Tibial nerve (tissue), 4 donors: ENCODE measurements around the gene PTPRG. TPM values are rescaled to one million over a fixed set of nuclear protein-coding genes. Genes with fewer than 3 reads are reported as not detected.

Source experiments
- DNase-seq, 2 donors: peaks; one replicate each; pipeline ENCODE4 v3.0.0-alpha.2; 2019; ENCODE audit warnings: low spot score in 2 of 2
- H3K27ac ChIP-seq, 4 donors: fragments of 200-600 bp; sonication (generic) in 3 of 4; one replicate each; pipeline ENCODE4 v1.5.1; 2017 to 2019; ENCODE audit warnings: mild to moderate bottlenecking in 1 of 4
- H3K27me3 ChIP-seq, 2 donors: fragments of 200-600 bp; sonication (generic) in 1 of 2; one replicate each; pipeline versions ENCODE4 v1.5.1 to v1.6.0; 2017 to 2019
- H3K36me3 ChIP-seq, 3 donors: fragments of 200-600 bp; sonication (generic); one replicate each; pipeline ENCODE4 v1.5.1; 2018 to 2019
- H3K4me1 ChIP-seq, 4 donors: fragments of 200-600 bp; sonication (generic) in 3 of 4; one replicate each; pipeline ENCODE4 v1.5.1; 2017 to 2019
- H3K4me3 ChIP-seq, 4 donors: fragments of 200-600 bp; sonication (generic) in 3 of 4; one replicate each; pipeline ENCODE4 v1.5.1; 2017 to 2019; ENCODE audit warnings: mild to moderate bottlenecking in 1 of 4, moderate library complexity in 1 of 4
- H3K9me3 ChIP-seq, 4 donors: fragments of 200-600 bp; sonication (generic) in 3 of 4; one replicate each; pipeline ENCODE4 v1.5.1; 2017 to 2019
- EP300 ChIP-seq, 2 donors: sonication (generic); formaldehyde crosslinking; IDR thresholded peaks; one replicate each; pipeline ENCODE4 v1.6.1; 2017; ENCODE audit warnings: antibody characterized with exemption in 2 of 2, mild to moderate bottlenecking in 1 of 2
- POLR2A ChIP-seq, 2 donors: fragments of 450-650 bp; IDR thresholded peaks; one replicate each; pipeline ENCODE4 v1.6.1; 2017; ENCODE audit warnings: antibody characterized with exemption in 2 of 2, mild to moderate bottlenecking in 2 of 2, moderate library complexity in 2 of 2
- WGBS, 2 donors: methylation state at CpG; one replicate each; pipeline ENCODE4 v1.1.5; 2018; 5-methylcytosine and 5-hydroxymethylcytosine counted together
- total RNA-seq, 4 donors: library from RNA; depleted of rRNA; stranded (reverse); fragments of >200 nt; gene quantifications; one replicate each; pipeline ENCODE4 v1.1.0, GENCODE V29; 2016
- TF ChIP-seq, protein P1 (sequence below), 5 experiments: fragments of 200-600 bp in 3 of 5; fragments of 450-650 bp in 2 of 5; sonication (generic) in 3 of 5; IDR thresholded peaks; one replicate each; pipeline ENCODE4 v1.5.1; 2016 to 2019; ENCODE audit warnings: antibody characterized with exemption in 5 of 5, mild to moderate bottlenecking in 3 of 5, moderate library complexity in 2 of 5

PTPRG gene
- total RNA-seq, 4 donors from 2014 or later: 112 to 174 (median 121) TPM

DNA sequence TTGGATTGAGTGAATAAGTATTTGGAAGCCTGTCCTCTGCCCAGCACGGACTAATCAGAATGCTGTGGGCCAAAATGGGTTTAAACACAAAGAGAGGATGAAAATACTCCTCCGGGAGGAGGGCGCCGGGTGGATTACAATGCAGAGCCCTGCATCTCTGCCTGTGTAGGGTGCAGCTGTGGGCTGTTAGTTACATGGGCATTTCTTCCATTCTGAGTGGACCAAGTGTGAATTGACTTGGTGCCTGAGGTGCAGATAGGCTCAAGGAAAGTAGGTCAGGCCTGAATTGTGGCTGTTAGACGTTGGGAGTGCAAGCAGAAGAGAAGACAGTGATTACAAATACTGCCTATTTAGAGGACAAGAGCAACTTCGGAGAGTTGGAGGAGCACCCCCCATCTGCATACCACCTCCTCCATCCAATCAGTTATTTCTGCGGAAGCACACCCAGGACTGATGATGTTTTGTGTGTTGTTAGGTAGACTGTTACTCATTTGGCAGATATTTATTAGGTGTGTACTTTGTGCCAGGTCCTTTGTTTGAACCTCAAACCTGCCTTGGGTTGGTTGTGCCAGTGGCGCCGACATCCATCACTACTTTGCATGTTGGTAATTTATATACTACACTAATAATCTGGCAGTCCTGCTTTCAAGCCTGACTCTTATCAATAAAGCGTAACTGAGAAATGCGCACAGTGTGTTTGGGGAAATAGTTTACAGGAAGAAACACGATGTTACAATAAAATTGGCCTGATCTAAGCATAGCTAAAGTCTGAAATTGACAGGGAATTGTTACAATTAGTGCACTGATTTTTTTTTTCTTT, 33.0 kb downstream of the PTPRG start:
- no peaks in the 10 kb centered on the region for H3K9me3 ChIP-seq

DNA sequence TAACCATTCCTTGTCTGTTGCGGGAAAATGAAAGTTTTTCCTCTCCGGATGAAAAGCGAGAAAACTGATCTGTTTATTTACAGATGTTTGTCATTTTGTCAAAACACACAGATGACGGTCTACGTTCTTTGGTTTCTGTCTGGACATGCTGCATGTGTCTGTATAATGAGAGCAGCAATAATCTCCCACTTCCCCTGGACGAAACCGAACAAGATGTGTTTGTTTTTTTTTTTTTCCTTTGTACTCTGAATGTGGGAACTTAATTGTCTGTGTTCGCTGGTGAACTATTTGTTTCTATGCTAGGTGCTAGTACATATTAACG, 33.6 kb downstream of the PTPRG start:
- H3K9me3 ChIP-seq: no peaks in the 10 kb centered on the region
- no peak overlapping the region for H3K27ac ChIP-seq
- no peaks in the 10 kb centered on the region for H3K36me3 ChIP-seq
- no peaks in the 10 kb centered on the region for H3K27me3 ChIP-seq
- H3K4me3 ChIP-seq: no peak overlapping the region
- DNase-seq: no peak
- peaks cover 0 to 18% (median 2%) of the 10 kb centered on the region in 4 donors for H3K4me1 ChIP-seq
- 58% methylated on average over 9 of the region's 9 CpGs for WGBS, 2 donors
- TF ChIP-seq EP300 (IDR thresholded peaks at IDR 0.05) (no peak), POLR2A (IDR thresholded peaks at IDR 0.05) (no peak)
- TF ChIP-seq, protein P1, sequence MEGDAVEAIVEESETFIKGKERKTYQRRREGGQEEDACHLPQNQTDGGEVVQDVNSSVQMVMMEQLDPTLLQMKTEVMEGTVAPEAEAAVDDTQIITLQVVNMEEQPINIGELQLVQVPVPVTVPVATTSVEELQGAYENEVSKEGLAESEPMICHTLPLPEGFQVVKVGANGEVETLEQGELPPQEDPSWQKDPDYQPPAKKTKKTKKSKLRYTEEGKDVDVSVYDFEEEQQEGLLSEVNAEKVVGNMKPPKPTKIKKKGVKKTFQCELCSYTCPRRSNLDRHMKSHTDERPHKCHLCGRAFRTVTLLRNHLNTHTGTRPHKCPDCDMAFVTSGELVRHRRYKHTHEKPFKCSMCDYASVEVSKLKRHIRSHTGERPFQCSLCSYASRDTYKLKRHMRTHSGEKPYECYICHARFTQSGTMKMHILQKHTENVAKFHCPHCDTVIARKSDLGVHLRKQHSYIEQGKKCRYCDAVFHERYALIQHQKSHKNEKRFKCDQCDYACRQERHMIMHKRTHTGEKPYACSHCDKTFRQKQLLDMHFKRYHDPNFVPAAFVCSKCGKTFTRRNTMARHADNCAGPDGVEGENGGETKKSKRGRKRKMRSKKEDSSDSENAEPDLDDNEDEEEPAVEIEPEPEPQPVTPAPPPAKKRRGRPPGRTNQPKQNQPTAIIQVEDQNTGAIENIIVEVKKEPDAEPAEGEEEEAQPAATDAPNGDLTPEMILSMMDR (IDR thresholded peaks at IDR 0.05): no peak

More for the DNA sequence above, 33.0 kb downstream of the PTPRG start:
- WGBS, 2 donors: 66 to 69% methylated on average over 12 of the region's 12 CpGs
- no peaks in the 10 kb centered on the region for H3K36me3 ChIP-seq
- H3K4me1 ChIP-seq: peaks cover 0 to 18% (median 2%) of the 10 kb centered on the region in 4 donors
- no peak overlapping the region for H3K4me3 ChIP-seq
- no peak for TF ChIP-seq EP300 (IDR thresholded peaks at IDR 0.05)
- TF ChIP-seq POLR2A (IDR thresholded peaks at IDR 0.05): no peak
- TF ChIP-seq, protein P1 (IDR thresholded peaks at IDR 0.05): no peak
- H3K27me3 ChIP-seq: no peaks in the 10 kb centered on the region
- DNase-seq: no peak
- H3K27ac ChIP-seq: no peak overlapping the region

DNA sequence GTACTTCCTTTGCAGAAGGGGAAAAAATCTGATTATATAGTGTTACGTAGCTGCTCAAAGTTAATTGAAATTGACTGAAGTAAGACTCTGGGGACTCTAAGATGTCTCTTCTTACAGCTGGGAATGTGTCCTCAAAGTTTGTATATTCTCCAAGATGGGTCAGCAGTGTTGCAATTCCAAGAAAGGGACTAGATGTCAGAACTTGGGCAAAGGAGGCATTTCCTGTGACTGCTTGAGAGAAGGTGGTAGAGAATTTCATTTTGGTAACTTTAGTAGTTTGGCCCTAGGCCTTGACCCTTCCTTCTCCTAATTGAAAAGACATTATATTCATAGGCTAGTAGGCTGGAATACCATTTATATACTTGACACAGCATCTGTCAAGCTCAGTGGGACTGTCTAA, 33.9 kb downstream of the PTPRG start:
- Histone ChIP-seq H3K27me3 (no peaks in the 10 kb centered on the region), H3K27ac (no peak overlapping the region), H3K36me3 (no peaks in the 10 kb centered on the region), H3K4me3 (no peak overlapping the region), H3K9me3 (no peaks in the 10 kb centered on the region), H3K4me1 (peaks cover 0 to 18% (median 2%) of the 10 kb centered on the region in 4 donors)
- no peak for TF ChIP-seq POLR2A (IDR thresholded peaks at IDR 0.05)
- TF ChIP-seq EP300 (IDR thresholded peaks at IDR 0.05): peak in 1 of 2 donors; percentile 28
- DNase-seq: no peak
- WGBS, 2 donors: 0% methylated on average over 1 of the region's 1 CpG

DNA sequence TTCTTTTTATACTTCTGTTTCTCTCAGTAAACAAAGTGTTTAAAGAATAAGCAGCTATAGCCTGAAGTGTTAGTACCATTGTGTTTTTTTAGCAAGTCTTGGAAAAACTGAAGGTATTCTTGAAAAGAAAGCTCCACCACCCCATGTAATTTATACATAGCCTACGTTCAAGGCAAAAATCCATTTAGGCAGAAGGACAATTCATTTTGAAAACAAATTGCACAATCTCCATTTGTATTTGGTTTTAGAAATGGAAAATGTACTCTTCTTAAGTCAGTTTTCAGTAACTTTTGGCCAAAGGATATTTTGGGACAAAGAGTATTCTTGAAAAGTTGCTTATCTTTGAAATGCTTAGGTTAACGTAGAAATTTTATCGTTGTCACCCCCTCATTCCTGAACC, 34.5 kb downstream of the PTPRG start:
- TF ChIP-seq, protein P1 (IDR thresholded peaks at IDR 0.05): no peak
- no peak for TF ChIP-seq POLR2A (IDR thresholded peaks at IDR 0.05)
- no peak for TF ChIP-seq EP300 (IDR thresholded peaks at IDR 0.05)
- no peaks in the 10 kb centered on the region for H3K27me3 ChIP-seq
- peaks cover 0 to 18% (median 2%) of the 10 kb centered on the region in 4 donors for H3K4me1 ChIP-seq
- H3K4me3 ChIP-seq: no peak overlapping the region
- no peaks in the 10 kb centered on the region for H3K9me3 ChIP-seq
- 75 to 78% methylated on average over 3 of the region's 3 CpGs for WGBS, 2 donors
- DNase-seq: no peak
- no peak overlapping the region for H3K27ac ChIP-seq
- H3K36me3 ChIP-seq: no peaks in the 10 kb centered on the region

- Histone ChIP-seq H3K4me3 (no peak overlapping the region), H3K4me1 (peaks cover 0 to 16% (median 2%) of the 10 kb centered on the region in 4 donors), H3K9me3 (no peaks in the 10 kb centered on the region), H3K27me3 (no peaks in the 10 kb centered on the region), H3K27ac (no peak overlapping the region), H3K36me3 (no peaks in the 10 kb centered on the region)
- DNase-seq: no peak
- TF ChIP-seq POLR2A (IDR thresholded peaks at IDR 0.05) (no peak), EP300 (IDR thresholded peaks at IDR 0.05) (no peak)
- TF ChIP-seq, protein P1 (IDR thresholded peaks at IDR 0.05): no peak
- WGBS, 2 donors: 75 to 77% methylated on average over 7 of the region's 7 CpGs
These were observed 36.5 kb downstream of the PTPRG start for GRCh38 chr3:61597906-61598305.
